HAP-1 (cell line): ENCODE measurements around the gene NPR3.

Source experiments
- DNase-seq, 2 experiments: peaks; one replicate each; pipeline ENCODE4 v3.0.0-alpha.2; 2016 to 2020; ENCODE audit warnings: low spot score in 2 of 2
- H3K27me3 ChIP-seq: fragments of 250-450 bp; sonication (Bioruptor Pico); 2 replicates; pipeline ENCODE4 v1.5.1; 2020; ENCODE audit warnings: low read depth, mild to moderate bottlenecking, moderate library complexity
- H3K36me3 ChIP-seq: fragments of 250-450 bp; sonication (Bioruptor Pico); replicated peaks from 2 replicates; pipeline ENCODE4 v1.5.1; 2020; ENCODE audit warnings: mild to moderate bottlenecking
- H3K4me1 ChIP-seq: fragments of 250-450 bp; sonication (Bioruptor Pico); 2 replicates; pipeline ENCODE4 v1.5.1; 2020; ENCODE audit warnings: mild to moderate bottlenecking
- H3K4me3 ChIP-seq: fragments of 250-450 bp; sonication (Bioruptor Pico); 2 replicates; pipeline ENCODE4 v1.5.1; 2020; ENCODE audit warnings: mild to moderate bottlenecking, moderate library complexity
- H3K9me3 ChIP-seq: fragments of 250-450 bp; sonication (Bioruptor Pico); 2 replicates; pipeline ENCODE4 v1.5.1; 2020; ENCODE audit warnings: mild to moderate bottlenecking, moderate library complexity
- in situ Hi-C: fragments of 300-500 bp; cut with MboI; formaldehyde crosslinking; loops from 3 replicates; pipeline ENCODE4 v1.14.3; 2020; ENCODE audit warnings: low sequenced_read_pairs, inconsistent platforms, mixed read lengths

NPR3 gene

DNA sequence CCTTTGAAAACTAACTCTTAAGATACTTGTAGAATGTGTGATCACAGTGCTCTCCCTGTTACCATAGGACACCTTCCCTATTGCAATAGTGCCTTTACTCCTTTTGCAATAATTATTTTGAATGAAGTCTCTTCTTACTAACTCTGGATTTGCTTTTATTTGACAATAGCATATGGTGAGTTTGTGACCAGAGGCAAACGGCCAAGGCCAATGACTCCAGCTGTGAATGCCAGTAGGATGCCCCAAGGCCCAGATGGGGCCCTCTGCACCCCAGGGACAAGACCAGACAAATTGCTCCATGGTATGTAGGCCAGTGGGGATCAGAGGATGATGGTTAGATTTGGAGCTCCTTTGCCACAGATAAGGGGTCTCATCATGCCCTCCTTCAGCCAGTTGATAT, 116.9 kb downstream of the NPR3 start:
- Histone ChIP-seq H3K36me3 (no peaks in the 10 kb centered on the region), H3K27me3 (no peaks in the 10 kb centered on the region), H3K4me3 (no peak overlapping the region), H3K4me1 (no peaks in the 10 kb centered on the region), H3K9me3 (no peaks in the 10 kb centered on the region)
- DNase-seq, result no peak
- in situ Hi-C loops, result no loop called here

- no peaks in the 10 kb centered on the region for H3K9me3 ChIP-seq
- no peaks in the 10 kb centered on the region for H3K27me3 ChIP-seq
- in situ Hi-C loops, result no loop called here
- H3K4me3 ChIP-seq, result no peak overlapping the region
- DNase-seq, result no peak
- no peaks in the 10 kb centered on the region for H3K36me3 ChIP-seq
- H3K4me1 ChIP-seq, result no peaks in the 10 kb centered on the region
Observed at GRCh38 chr5:32828492-32828891, 117.4 kb downstream of the NPR3 start.

- H3K4me1 ChIP-seq, result no peaks in the 10 kb centered on the region
- in situ Hi-C loops, result no loop called here
Observed at GRCh38 chr5:32831624-32832023, 120.5 kb downstream of the NPR3 start.

DNA sequence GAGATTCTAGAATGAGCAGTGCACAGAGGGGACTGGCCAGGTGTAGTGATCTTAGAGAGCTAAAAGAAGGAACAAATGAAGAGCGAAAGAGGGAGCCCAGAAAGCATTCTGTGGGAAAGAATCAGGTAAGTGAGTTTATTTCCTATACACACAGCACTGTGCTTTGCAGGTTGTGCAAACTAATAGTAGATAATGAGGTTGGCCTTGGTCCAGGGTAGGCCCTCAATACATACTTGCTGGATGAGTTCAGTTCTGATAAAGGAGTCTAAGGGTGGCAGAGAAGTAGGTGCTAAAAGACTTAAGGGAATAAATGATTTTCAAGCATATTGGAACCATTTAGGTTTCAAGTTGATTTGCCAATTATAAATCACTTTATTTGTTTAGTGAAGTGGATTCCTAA, 122.0 kb downstream of the NPR3 start:
- H3K9me3 ChIP-seq, result no peaks in the 10 kb centered on the region
- DNase-seq, result no peak
- in situ Hi-C loops, result no loop called here
- H3K27me3 ChIP-seq, result no peaks in the 10 kb centered on the region
- no peak overlapping the region for H3K4me3 ChIP-seq
- H3K4me1 ChIP-seq, result no peaks in the 10 kb centered on the region
- H3K36me3 ChIP-seq, result no peaks in the 10 kb centered on the region

More at GRCh38 chr5:32831624-32832023, 120.5 kb downstream of the NPR3 start:
- Histone ChIP-seq H3K9me3 (no peaks in the 10 kb centered on the region), H3K27me3 (no peaks in the 10 kb centered on the region), H3K36me3 (no peaks in the 10 kb centered on the region), H3K4me3 (no peak overlapping the region)
- no peak for DNase-seq

DNA sequence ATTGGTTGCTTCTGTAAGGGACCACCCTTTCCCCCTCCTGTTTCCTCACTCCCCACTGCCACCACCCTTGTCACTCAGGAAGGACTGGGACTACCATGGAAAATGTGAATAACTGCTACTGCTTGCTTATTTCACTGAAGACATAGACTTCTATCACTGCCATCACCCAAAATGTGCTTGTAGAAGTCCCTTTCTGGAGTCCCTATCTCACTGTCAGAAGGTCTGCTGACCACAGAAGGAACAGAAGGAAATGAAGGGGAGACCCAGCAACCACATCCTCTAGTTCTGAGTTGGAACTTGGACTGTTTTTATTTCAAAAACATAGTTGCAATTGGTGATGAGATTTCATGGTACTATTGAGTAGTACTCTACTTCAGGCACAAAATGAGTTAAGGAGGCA, 122.5 kb downstream of the NPR3 start:
- no peaks in the 10 kb centered on the region for H3K9me3 ChIP-seq
- H3K27me3 ChIP-seq, result no peaks in the 10 kb centered on the region
- DNase-seq, result no peak
- in situ Hi-C loops, result no loop called here
- no peak overlapping the region for H3K4me3 ChIP-seq
- no peaks in the 10 kb centered on the region for H3K36me3 ChIP-seq
- H3K4me1 ChIP-seq, result no peaks in the 10 kb centered on the region

DNA sequence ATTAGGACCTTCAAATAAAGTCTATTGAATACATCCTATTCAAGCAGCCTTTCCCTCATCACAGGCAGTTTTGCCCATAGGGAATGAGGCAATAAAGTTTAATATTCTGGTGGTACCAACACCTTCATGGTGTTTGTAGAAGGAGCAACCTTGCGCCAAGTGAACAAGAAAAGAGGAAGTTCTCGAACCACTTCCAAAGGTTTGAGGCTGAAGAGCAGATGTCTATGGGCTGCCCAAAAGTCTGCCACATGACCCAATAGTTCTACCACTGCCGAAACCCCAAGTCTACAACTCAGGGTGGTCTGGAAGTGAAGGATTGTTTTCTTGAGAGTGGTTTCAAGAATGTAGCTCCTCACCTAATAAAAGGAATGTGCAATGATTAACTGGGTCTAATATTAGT, 123.1 kb downstream of the NPR3 start:
- no peaks in the 10 kb centered on the region for H3K36me3 ChIP-seq
- no peak overlapping the region for H3K4me3 ChIP-seq
- no peaks in the 10 kb centered on the region for H3K27me3 ChIP-seq
- in situ Hi-C loops, result no loop called here
- H3K9me3 ChIP-seq, result no peaks in the 10 kb centered on the region
- DNase-seq, result no peak
- no peaks in the 10 kb centered on the region for H3K4me1 ChIP-seq

GRCh38 chr5:32836176-32836575, 125.1 kb downstream of the NPR3 start:
- no peaks in the 10 kb centered on the region for H3K9me3 ChIP-seq
- H3K4me1 ChIP-seq, result no peaks in the 10 kb centered on the region
- in situ Hi-C loops, result no loop called here
- H3K27me3 ChIP-seq, result no peaks in the 10 kb centered on the region
- no peak overlapping the region for H3K4me3 ChIP-seq
- no peaks in the 10 kb centered on the region for H3K36me3 ChIP-seq
- DNase-seq, result no peak

DNA sequence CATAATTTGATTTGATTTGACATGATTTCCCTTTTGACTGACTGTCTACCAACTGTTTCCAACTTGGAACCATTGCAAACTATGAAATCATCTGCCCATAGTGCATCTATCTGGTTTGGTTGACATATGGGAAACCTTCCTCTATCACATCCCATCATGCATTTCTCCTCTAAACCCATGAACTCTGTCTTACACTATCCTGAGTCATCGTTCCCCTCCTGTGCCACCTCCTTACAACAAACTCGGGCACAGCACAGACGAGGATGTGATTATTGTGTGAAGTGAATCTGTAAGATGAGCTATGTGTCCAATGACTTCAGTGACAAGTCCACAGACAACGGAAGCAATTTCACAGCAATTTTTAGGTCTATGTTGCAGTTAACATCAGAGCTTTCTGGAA, 126.1 kb downstream of the NPR3 start:
- Histone ChIP-seq H3K9me3 (no peaks in the 10 kb centered on the region), H3K36me3 (no peaks in the 10 kb centered on the region), H3K4me1 (no peaks in the 10 kb centered on the region), H3K4me3 (no peak overlapping the region), H3K27me3 (no peaks in the 10 kb centered on the region)
- no peak for DNase-seq
- in situ Hi-C loops, result no loop called here

DNA sequence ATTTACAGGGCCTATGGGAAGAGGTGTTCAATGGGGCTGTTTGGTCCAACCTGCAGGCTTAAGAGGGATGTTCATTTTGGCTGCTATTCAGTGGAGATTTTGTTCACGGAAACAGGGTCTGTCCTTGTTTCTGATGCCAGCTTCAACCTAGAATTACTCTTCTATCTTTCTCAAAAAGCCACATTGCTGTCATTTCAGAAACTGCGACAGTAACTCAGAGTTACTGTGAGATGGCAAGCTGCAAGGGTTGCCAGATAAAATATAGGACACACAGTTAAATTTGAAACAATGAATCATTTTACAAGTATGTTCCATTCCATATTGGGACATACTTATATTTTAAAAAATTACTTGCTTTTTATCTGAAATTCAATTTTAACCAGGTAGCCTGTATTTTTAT, 128.0 kb downstream of the NPR3 start:
- Histone ChIP-seq H3K4me3 (no peak overlapping the region), H3K27me3 (no peaks in the 10 kb centered on the region), H3K9me3 (no peaks in the 10 kb centered on the region), H3K4me1 (no peaks in the 10 kb centered on the region), H3K36me3 (no peaks in the 10 kb centered on the region)
- DNase-seq, result no peak
- in situ Hi-C loops, result no loop called here

DNA sequence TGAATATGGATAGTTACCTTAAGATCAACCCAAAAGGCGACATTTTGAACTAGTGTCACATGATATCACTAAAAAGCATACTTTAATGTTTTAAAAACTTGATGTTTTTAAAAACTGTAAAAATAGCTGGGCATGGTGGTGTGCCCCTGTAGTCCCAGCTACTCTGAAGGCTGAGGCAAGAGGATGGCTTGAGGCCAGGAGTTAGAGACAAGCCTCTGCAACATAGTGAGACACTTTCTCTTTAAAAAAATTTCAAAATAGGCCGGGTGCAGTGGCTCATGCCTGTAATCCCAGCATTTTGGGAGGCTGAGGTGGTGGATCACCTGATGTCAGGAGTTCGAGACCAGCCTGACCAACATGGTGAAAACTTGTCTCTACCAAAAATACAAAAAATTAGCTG, 129.5 kb downstream of the NPR3 start:
- no peaks in the 10 kb centered on the region for H3K4me1 ChIP-seq
- no peaks in the 10 kb centered on the region for H3K27me3 ChIP-seq
- H3K9me3 ChIP-seq, result no peaks in the 10 kb centered on the region
- no peak for DNase-seq
- H3K36me3 ChIP-seq, result no peaks in the 10 kb centered on the region
- in situ Hi-C loops, result no loop called here
- H3K4me3 ChIP-seq, result no peak overlapping the region
